Stomach (tissue), 9 donors: Measurements from ENCODE around the gene APRT. TPM values are rescaled to one million over a fixed set of nuclear protein-coding genes. Genes with fewer than 3 reads are reported as not detected.
"Not testable (repeated sequence)": the region's sequence is repeated elsewhere in the genome, so short reads cannot be mapped to it uniquely, and the experiment has no call there.

Experiments
- DNase-seq, 2 donors: peaks; one replicate each; pipeline versions ENCODE4 v3.0.0 to v3.0.0-alpha.2; 2013 to 2019
- H3K27ac ChIP-seq, 5 donors: fragments of 200-600 bp in 4 of 5; sonication (generic) in 4 of 5; one replicate each; pipeline ENCODE4 v1.5.1; 2013 to 2019; ENCODE audit warnings: mild to moderate bottlenecking in 1 of 5, moderate library complexity in 1 of 5
- H3K27me3 ChIP-seq, 3 donors: fragments of 200-600 bp; sonication (generic); one replicate each; pipeline ENCODE4 v1.5.1; 2017 to 2019; ENCODE audit warnings: mixed run types in 1 of 3
- H3K36me3 ChIP-seq, 4 donors: fragments of 200-600 bp; sonication (generic); 1 replicate in 3 of 4; 2 replicates in 1 of 4; pipeline ENCODE4 v1.5.1; 2016 to 2019
- H3K4me1 ChIP-seq, 4 donors: fragments of 200-600 bp; sonication (generic); one replicate each; pipeline ENCODE4 v1.5.1; 2016 to 2019
- H3K4me3 ChIP-seq, 4 donors: fragments of 200-600 bp; sonication (generic) in 3 of 4; one replicate each; pipeline ENCODE4 v1.5.1; 2016 to 2019; ENCODE audit warnings: mild to moderate bottlenecking in 1 of 4
- H3K9me3 ChIP-seq, 4 donors: fragments of 200-600 bp; sonication (generic); one replicate each; pipeline ENCODE4 v1.5.1; 2016 to 2019
- CTCF ChIP-seq, 7 experiments: fragments of 450-650 bp in 4 of 7; fragments of 200-600 bp in 3 of 7; sonication (generic) in 3 of 7; IDR thresholded peaks; one replicate each; pipeline ENCODE4 v1.5.1; 2016 to 2019; ENCODE audit warnings: antibody characterized with exemption in 7 of 7, control low read depth in 2 of 7, mild to moderate bottlenecking in 1 of 7
- EP300 ChIP-seq: sonication (generic); formaldehyde crosslinking; IDR thresholded peaks from one replicate; pipeline ENCODE4 v1.6.1; 2017; ENCODE audit warnings: antibody characterized with exemption
- POLR2A ChIP-seq, 4 donors: fragments of 450-650 bp; IDR thresholded peaks; one replicate each; pipeline ENCODE4 v1.6.1; 2016; ENCODE audit warnings: antibody characterized with exemption in 4 of 4, control low read depth in 2 of 4, mild to moderate bottlenecking in 1 of 4, moderate library complexity in 1 of 4
- POLR2AphosphoS5 ChIP-seq, 3 donors: sonication (generic); formaldehyde crosslinking; IDR thresholded peaks; one replicate each; pipeline ENCODE4 v1.6.1; 2016; ENCODE audit warnings: antibody characterized with exemption in 3 of 3
- WGBS, 5 donors: extraction: QIAGEN DNeasy Blood & Tissue Kit in 3 of 5; methylation state at CpG; one replicate each; pipeline versions ENCODE4 v1.1.5 to v1.1.7; 2013 to 2018; 5-methylcytosine and 5-hydroxymethylcytosine counted together
- intact Hi-C: fragments of 100-400 bp; cut with DNase I; formaldehyde crosslinking; loops from one replicate; pipeline ENCODE4 v1.15.1; 2023; ENCODE audit warnings: low total_unique reads
- polyA plus RNA-seq, 3 donors: library from polyadenylated mRNA; stranded (reverse); fragments of 200-250 nt; gene quantifications; one replicate each; pipeline ENCODE4 v1.2.3, GENCODE V29; 2013
- total RNA-seq, 5 donors: library from RNA; depleted of rRNA; stranded (reverse); fragments of >200 nt; gene quantifications; one replicate each; pipeline versions ENCODE4 v1.1.0 to v1.2.3, GENCODE V29; 2014 to 2016
- donor health status: healthy with polysubstance abuse.
- donor health status: Bipolar disorder and iron deficiency.
- donor health status: healthy.

Gene APRT
- total and polyA plus RNA-seq, 8 donors, result 18.1 to 340 (median 232) TPM

GRCh38 chr16:88772871-88773811 lies 38.6 kb downstream of the APRT start:
- 43 to 66% (median 53%) methylated on average over 20 to 29 of the region's 29 CpGs for WGBS, 5 donors
- Histone ChIP-seq H3K4me1 (peaks cover 60 to 98% (median 80%) of the 10 kb centered on the region in 4 donors), H3K9me3 (no peaks in the 10 kb centered on the region)

GRCh38 chr16:88771781-88772180 lies 39.9 kb downstream of the APRT start:
- WGBS, 5 donors, result 96 to 100% (median 98%) methylated on average over 5 to 15 of the region's 23 CpGs
- H3K36me3 ChIP-seq, intact Hi-C loops, DNase-seq, H3K9me3 ChIP-seq, H3K27me3 ChIP-seq, H3K4me3 ChIP-seq: not testable (repeated sequence)
- Histone ChIP-seq H3K4me1 (peaks cover 71 to 98% (median 82%) of the 10 kb centered on the region in 4 donors), H3K27ac (peak overlapping the region in 4 of 5 donors; percentile 66 to 96 (median 74))

More at GRCh38 chr16:88772871-88773811, 38.6 kb downstream of the APRT start:
- intact Hi-C loops, result no loop called here
- peaks cover 0 to 7% (median 2%) of the 10 kb centered on the region in 4 donors for H3K36me3 ChIP-seq
- H3K27ac ChIP-seq, result peak overlapping the region in 4 of 5 donors; percentile 61 to 96 (median 74)
- peak in 1 of 2 donors; percentile 87 for DNase-seq
- TF ChIP-seq POLR2AphosphoS5 (IDR thresholded peaks at IDR 0.05) (peak; percentile 29 to 80 (median 75)), POLR2A (IDR thresholded peaks at IDR 0.05) (no peak)
- H3K4me3 ChIP-seq, result no peak overlapping the region
- H3K27me3 ChIP-seq, result no peaks in the 10 kb centered on the region

- H3K27ac ChIP-seq, result peak overlapping the region in 4 of 5 donors; percentile 66 to 96 (median 76)
- no peaks in the 10 kb centered on the region for H3K27me3 ChIP-seq
- intact Hi-C loops, result no loop called here
- DNase-seq, result no peak
- H3K4me1 ChIP-seq, result peaks cover 71 to 98% (median 84%) of the 10 kb centered on the region in 4 donors
- H3K36me3 ChIP-seq, result peaks cover 0 to 2% (median under 1%) of the 10 kb centered on the region in 4 donors
- TF ChIP-seq POLR2AphosphoS5 (IDR thresholded peaks at IDR 0.05) (no peak), POLR2A (IDR thresholded peaks at IDR 0.05) (no peak), CTCF (IDR thresholded peaks at IDR 0.05) (no peak), EP300 (no peak)
- H3K9me3 ChIP-seq, result no peaks in the 10 kb centered on the region
- WGBS, 5 donors, result 57 to 84% (median 79%) methylated on average over 2 to 19 of the region's 19 CpGs
- peak overlapping the region in 3 of 4 donors; percentile 17 to 22 (median 21) for H3K4me3 ChIP-seq
Observed at GRCh38 chr16:88771294-88771772, 40.4 kb downstream of the APRT start.

GRCh38 chr16:88770461-88771293 lies 41.1 kb downstream of the APRT start:
- peak; percentile 40 to 90 for DNase-seq
- 15 to 29% (median 24%) methylated on average over 23 to 41 of the region's 41 CpGs for WGBS, 5 donors
- H3K4me3 ChIP-seq, result peak overlapping the region; percentile 17 to 30 (median 22)
- no peaks in the 10 kb centered on the region for H3K9me3 ChIP-seq
- no peaks in the 10 kb centered on the region for H3K27me3 ChIP-seq
- H3K4me1 ChIP-seq, result peaks cover 76 to 98% (median 87%) of the 10 kb centered on the region in 4 donors
- intact Hi-C loops, result no loop called here
- TF ChIP-seq CTCF (IDR thresholded peaks at IDR 0.05) (no peak), POLR2AphosphoS5 (IDR thresholded peaks at IDR 0.05) (peak in 2 of 3 donors; percentile 46 to 70)
- H3K36me3 ChIP-seq, result peaks cover 0 to 5% (median 0%) of the 10 kb centered on the region in 4 donors
- peak overlapping the region in 4 of 5 donors; percentile 66 to 96 (median 76) for H3K27ac ChIP-seq
